Measurements from ENCODE around the gene HAUS3.

- TF ChIP-seq, protein P1, sequence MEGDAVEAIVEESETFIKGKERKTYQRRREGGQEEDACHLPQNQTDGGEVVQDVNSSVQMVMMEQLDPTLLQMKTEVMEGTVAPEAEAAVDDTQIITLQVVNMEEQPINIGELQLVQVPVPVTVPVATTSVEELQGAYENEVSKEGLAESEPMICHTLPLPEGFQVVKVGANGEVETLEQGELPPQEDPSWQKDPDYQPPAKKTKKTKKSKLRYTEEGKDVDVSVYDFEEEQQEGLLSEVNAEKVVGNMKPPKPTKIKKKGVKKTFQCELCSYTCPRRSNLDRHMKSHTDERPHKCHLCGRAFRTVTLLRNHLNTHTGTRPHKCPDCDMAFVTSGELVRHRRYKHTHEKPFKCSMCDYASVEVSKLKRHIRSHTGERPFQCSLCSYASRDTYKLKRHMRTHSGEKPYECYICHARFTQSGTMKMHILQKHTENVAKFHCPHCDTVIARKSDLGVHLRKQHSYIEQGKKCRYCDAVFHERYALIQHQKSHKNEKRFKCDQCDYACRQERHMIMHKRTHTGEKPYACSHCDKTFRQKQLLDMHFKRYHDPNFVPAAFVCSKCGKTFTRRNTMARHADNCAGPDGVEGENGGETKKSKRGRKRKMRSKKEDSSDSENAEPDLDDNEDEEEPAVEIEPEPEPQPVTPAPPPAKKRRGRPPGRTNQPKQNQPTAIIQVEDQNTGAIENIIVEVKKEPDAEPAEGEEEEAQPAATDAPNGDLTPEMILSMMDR (optimal IDR thresholded peaks at IDR 0.05 in 1 of 3, IDR thresholded peaks at IDR 0.05 in 1 of 3, conservative IDR thresholded peaks at IDR 0.05 in 1 of 3; ENCODE audit: extremely low read depth in 1 of 3, insufficient read depth in 2 of 3, low read length in 3 of 3) = no peak
- no peak for TF ChIP-seq EZH2 (IDR thresholded peaks at IDR 0.05; ENCODE audit: low read length)
Measured at GRCh38 chr4:2222838-2223237, 19.1 kb downstream of the HAUS3 start.
